ENCODE measurements around the gene A4GALT.
"Not testable (repeated sequence)": the region's sequence is repeated elsewhere in the genome, so short reads cannot be mapped to it uniquely, and the experiment has no call there.

GRCh38 chr22:42755121-42755520 lies 34.5 kb upstream of the A4GALT start:
- TF ChIP-seq CTCF, POLR2A (IDR thresholded peaks at IDR 0.05): not testable (repeated sequence)
